Nephron (organoid): Measurements from ENCODE around the gene FGF19.
A peak's percentile ranks its signal among the peaks of the same experiment; 100 is the strongest.

Experiments used
- H3K27ac Mint-ChIP-seq, 3 experiments: 2 replicates each; pipeline ENCODE4 v1.8.0; 2020; ENCODE audit warnings: mixed read lengths in 3 of 3, mild to moderate bottlenecking in 2 of 3, moderate library complexity in 1 of 3
- H3K27me3 Mint-ChIP-seq: 2 replicates; pipeline ENCODE4 v1.8.0; 2021; ENCODE audit warnings: low read depth, mild to moderate bottlenecking, moderate library complexity, mixed read lengths
- H3K36me3 Mint-ChIP-seq: 2 replicates; pipeline ENCODE4 v1.8.0; 2020; ENCODE audit warnings: low read depth, mixed read lengths
- H3K4me1 Mint-ChIP-seq: 2 replicates; pipeline ENCODE4 v1.8.0; 2020; ENCODE audit warnings: mixed read lengths
- H3K4me3 Mint-ChIP-seq, 3 experiments: 2 replicates each; pipeline ENCODE4 v1.8.0; 2020; ENCODE audit warnings: mild to moderate bottlenecking in 3 of 3, mixed read lengths in 3 of 3, moderate library complexity in 2 of 3
- H3K9me3 Mint-ChIP-seq: 2 replicates; pipeline ENCODE4 v1.8.0; 2020; ENCODE audit warnings: mixed read lengths
- TF ChIP-seq, protein P1 (sequence below), 3 experiments: fragments of 200-600 bp; sonication (generic); IDR thresholded peaks; one replicate each; pipeline ENCODE4 v1.5.0; 2021; ENCODE audit warnings: antibody characterized with exemption in 3 of 3; ENCODE audit not compliant: unreplicated experiment in 3 of 3

Gene FGF19

DNA sequence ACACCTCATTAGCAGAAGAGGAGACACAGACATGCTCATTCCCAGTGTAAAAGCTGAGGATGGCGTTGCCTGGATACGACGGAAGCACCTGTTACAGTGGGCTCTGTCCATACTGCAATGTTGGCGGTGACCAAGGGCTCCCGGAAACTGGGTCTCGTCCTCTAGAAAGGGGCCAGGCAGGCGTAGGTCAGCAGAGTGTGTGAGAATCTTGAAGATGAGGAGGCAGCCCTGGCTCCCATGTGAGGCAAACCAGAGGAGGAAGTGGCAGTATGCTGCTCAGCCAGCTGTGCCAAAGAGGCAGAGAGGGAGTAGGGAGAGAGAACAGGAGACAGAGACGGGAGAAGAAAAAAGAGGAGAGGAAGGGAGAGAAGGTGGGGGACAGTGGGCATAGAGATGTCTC lies 38.9 kb downstream of the FGF19 start:
- Mint-ChIP-seq H3K27me3 (no peaks in the 10 kb centered on the region), H3K36me3 (peaks cover 17% of the 10 kb centered on the region), H3K9me3 (no peaks in the 10 kb centered on the region), H3K27ac (no peak overlapping the region), H3K4me1 (peaks cover 11% of the 10 kb centered on the region), H3K4me3 (no peak overlapping the region)
- TF ChIP-seq, protein P1, sequence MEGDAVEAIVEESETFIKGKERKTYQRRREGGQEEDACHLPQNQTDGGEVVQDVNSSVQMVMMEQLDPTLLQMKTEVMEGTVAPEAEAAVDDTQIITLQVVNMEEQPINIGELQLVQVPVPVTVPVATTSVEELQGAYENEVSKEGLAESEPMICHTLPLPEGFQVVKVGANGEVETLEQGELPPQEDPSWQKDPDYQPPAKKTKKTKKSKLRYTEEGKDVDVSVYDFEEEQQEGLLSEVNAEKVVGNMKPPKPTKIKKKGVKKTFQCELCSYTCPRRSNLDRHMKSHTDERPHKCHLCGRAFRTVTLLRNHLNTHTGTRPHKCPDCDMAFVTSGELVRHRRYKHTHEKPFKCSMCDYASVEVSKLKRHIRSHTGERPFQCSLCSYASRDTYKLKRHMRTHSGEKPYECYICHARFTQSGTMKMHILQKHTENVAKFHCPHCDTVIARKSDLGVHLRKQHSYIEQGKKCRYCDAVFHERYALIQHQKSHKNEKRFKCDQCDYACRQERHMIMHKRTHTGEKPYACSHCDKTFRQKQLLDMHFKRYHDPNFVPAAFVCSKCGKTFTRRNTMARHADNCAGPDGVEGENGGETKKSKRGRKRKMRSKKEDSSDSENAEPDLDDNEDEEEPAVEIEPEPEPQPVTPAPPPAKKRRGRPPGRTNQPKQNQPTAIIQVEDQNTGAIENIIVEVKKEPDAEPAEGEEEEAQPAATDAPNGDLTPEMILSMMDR (IDR thresholded peaks at IDR 0.05; ENCODE audit: unreplicated experiment in 3 of 3): no peak

DNA sequence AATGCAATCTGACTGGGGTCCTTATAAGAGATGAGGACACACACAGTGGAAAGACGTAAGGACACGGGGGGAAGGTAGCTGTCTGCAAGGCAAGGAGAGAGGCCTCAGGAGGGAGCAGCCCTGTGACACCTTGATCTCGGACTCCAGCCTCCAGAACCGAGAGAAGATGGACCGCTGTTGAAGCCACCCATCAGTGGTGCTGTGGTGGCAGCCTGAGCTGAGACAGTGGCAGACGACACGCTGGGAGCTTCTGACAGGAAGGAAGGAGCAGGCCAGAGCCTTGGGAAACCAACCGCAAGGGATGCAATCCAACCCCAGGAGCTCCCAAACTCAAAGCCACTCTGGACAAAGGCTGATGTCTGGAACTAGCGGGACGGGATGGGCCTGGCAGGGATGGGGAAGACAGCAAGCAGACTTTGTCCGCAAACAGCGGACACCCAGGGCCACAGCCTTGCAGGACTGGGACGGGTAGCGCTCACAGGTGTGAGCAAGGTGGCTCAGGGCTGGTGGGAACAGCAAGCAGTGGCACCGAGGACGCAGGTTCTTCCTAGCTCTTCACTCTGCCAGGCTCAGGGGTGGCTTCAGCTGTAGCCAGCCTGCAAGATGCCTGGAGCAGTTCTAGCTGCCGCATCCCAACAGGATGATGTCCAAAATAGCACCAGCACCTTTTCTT lies 39.6 kb downstream of the FGF19 start:
- Mint-ChIP-seq H3K27me3 (no peaks in the 10 kb centered on the region), H3K36me3 (peaks cover 17% of the 10 kb centered on the region), H3K9me3 (no peaks in the 10 kb centered on the region), H3K27ac (no peak overlapping the region), H3K4me1 (peaks cover 17% of the 10 kb centered on the region), H3K4me3 (no peak overlapping the region)
- TF ChIP-seq, protein P1 (IDR thresholded peaks at IDR 0.05; ENCODE audit: unreplicated experiment in 3 of 3): no peak

DNA sequence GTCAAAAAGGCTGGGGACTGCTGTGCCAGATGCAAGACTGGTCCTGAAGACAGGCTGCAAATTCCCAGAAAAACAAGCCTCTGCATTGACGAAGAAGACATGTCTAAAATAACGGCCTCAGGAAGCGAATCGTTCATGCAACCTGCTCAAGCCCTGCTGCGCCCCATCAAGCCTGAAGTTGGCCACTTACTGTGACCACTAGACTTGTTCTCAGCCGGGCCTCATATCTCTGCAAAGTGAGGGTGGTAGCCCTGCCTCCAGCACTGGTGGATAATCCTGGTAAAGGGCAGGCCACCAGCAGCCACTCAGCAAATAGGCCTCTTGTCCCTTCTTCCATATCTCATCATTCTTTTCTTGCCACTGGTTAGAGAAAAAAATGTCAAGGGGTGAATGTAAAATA lies 40.5 kb downstream of the FGF19 start:
- H3K27me3 Mint-ChIP-seq: no peaks in the 10 kb centered on the region
- TF ChIP-seq, protein P1 (IDR thresholded peaks at IDR 0.05; ENCODE audit: unreplicated experiment in 3 of 3): no peak
- peaks cover 18% of the 10 kb centered on the region for H3K4me1 Mint-ChIP-seq
- H3K4me3 Mint-ChIP-seq: no peak overlapping the region
- peaks cover 14% of the 10 kb centered on the region for H3K36me3 Mint-ChIP-seq
- H3K27ac Mint-ChIP-seq: no peak overlapping the region
- no peaks in the 10 kb centered on the region for H3K9me3 Mint-ChIP-seq

DNA sequence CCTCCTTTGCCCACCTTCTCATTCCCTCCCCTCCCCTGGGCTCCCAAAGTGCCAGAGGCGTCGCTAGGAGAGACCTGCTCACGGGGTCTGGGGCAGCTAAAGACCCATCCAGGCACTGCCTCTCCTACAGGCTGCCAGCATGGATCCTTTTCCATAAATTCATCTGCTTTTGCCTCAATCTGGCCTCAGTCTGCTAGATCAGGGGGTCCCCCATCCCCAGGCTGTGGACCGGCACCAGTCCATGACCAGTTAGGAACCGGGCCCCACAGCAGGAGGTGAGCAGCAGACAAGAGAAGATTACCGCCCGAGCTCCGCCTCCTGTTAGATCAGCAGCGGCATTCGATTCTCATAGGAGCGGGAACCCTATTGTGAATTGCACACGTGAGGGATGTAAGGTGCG lies 41.0 kb downstream of the FGF19 start:
- peaks cover 22% of the 10 kb centered on the region for H3K4me1 Mint-ChIP-seq

DNA sequence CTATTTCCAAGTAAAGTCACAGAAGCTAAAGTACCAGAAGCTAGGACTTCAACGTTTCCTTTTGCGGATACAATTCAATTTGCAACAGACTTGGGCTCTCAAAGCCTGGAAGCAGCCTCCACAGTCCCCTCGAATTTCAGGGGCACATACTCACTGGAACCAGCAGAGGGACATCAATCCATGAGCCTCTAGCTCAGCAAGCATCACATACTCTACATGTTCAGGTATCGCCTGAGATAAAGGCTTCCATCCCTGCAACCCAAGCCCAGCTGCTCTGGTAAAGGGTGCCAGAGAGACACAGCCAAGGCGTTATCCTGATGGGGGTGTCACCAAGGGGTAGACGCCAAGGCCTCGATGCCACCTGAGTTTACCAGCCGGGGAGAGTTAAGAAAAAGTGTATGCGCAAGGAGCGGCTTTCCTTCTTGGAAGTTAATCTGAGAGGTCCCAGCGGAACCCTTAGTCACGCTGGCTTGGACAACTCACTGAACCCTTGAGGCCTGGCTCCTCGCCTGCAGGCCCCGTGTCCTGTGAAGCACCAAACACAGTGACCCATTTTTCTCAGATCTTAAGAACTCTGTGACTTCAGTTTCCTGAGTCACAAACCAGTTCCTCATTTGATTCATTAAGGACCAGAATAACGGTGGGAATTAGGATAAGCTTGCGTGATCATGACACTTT lies 41.7 kb downstream of the FGF19 start:
- H3K27ac Mint-ChIP-seq: peak overlapping the region in 2 of 3 experiments; percentile 7 to 91
- peaks cover 6% of the 10 kb centered on the region for H3K36me3 Mint-ChIP-seq
- peaks cover under 1% of the 10 kb centered on the region for H3K27me3 Mint-ChIP-seq
- no peak overlapping the region for H3K4me3 Mint-ChIP-seq
- TF ChIP-seq, protein P1 (IDR thresholded peaks at IDR 0.05; ENCODE audit: unreplicated experiment in 3 of 3): peak in 2 of 3 experiments; percentile 21 to 26
- H3K4me1 Mint-ChIP-seq: peaks cover 23% of the 10 kb centered on the region
- H3K9me3 Mint-ChIP-seq: no peaks in the 10 kb centered on the region

More for the DNA sequence above, 41.0 kb downstream of the FGF19 start:
- Mint-ChIP-seq H3K4me3 (no peak overlapping the region), H3K27ac (no peak overlapping the region), H3K36me3 (peaks cover 11% of the 10 kb centered on the region), H3K27me3 (no peaks in the 10 kb centered on the region), H3K9me3 (no peaks in the 10 kb centered on the region)
- TF ChIP-seq, protein P1 (IDR thresholded peaks at IDR 0.05; ENCODE audit: unreplicated experiment in 3 of 3): no peak

DNA sequence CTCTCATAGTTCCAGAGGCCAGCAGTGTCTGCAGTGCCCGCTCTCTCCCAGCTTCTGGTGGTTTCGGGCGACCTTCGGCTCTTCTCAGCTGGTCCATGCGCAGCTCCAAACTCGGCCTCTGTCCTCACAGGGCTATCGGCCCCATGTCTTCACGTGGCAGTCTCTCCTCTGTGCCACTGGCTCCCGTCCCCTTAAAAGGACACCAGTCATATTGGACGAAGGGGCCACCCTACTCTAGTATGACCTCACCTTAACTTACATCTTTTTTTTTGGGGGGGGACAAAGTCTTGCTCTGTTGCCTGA lies 42.5 kb downstream of the FGF19 start:
- H3K4me3 Mint-ChIP-seq: no peak overlapping the region
- peaks cover 6% of the 10 kb centered on the region for H3K36me3 Mint-ChIP-seq
- H3K27ac Mint-ChIP-seq: peak overlapping the region in 1 of 3 experiments; percentile 91
- H3K9me3 Mint-ChIP-seq: no peaks in the 10 kb centered on the region
- TF ChIP-seq, protein P1 (IDR thresholded peaks at IDR 0.05; ENCODE audit: unreplicated experiment in 3 of 3): no peak
- peaks cover 23% of the 10 kb centered on the region for H3K4me1 Mint-ChIP-seq
- H3K27me3 Mint-ChIP-seq: peaks cover 4% of the 10 kb centered on the region
